HS-5 (cell line): ENCODE measurements around the gene XK.

Experiments used
- DNase-seq: peaks from one replicate; pipeline ENCODE4 v3.0.0-alpha.2; 2012; ENCODE audit warnings: low read depth

Gene XK

GRCh38 chrX:37679888-37680287 lies 5.7 kb upstream of the XK start:
- DNase-seq = no peak

- no peak for DNase-seq
Measured at GRCh38 chrX:37684426-37684825, 1.2 kb upstream of the XK start.

GRCh38 chrX:37684973-37685372 lies 618 bp upstream of the XK start:
- no peak for DNase-seq

- DNase-seq = no peak
Measured at GRCh38 chrX:37686369-37686995, 891 bp downstream of the XK start.

GRCh38 chrX:37686996-37687395 lies 1.4 kb downstream of the XK start:
- DNase-seq = no peak

- DNase-seq = no peak
Measured at GRCh38 chrX:37690119-37690518, 4.5 kb downstream of the XK start.

GRCh38 chrX:37692918-37693317 lies 7.3 kb downstream of the XK start:
- no peak for DNase-seq

- DNase-seq = no peak
Measured at GRCh38 chrX:37697169-37697760, 11.7 kb downstream of the XK start.

GRCh38 chrX:37701588-37701987 lies 16.0 kb downstream of the XK start:
- no peak for DNase-seq

GRCh38 chrX:37711991-37712390 lies 26.4 kb downstream of the XK start:
- DNase-seq = no peak

- DNase-seq = no peak
Measured at GRCh38 chrX:37712458-37712857, 26.9 kb downstream of the XK start.

GRCh38 chrX:37714479-37714878 lies 28.9 kb downstream of the XK start:
- DNase-seq = no peak

GRCh38 chrX:37716602-37717001 lies 31.0 kb downstream of the XK start:
- DNase-seq = no peak

- no peak for DNase-seq
Measured at GRCh38 chrX:37717708-37718107, 32.1 kb downstream of the XK start.

- no peak for DNase-seq
Measured at GRCh38 chrX:37722595-37722994, 37.0 kb downstream of the XK start.

GRCh38 chrX:37726346-37726745 lies 40.8 kb downstream of the XK start:
- no peak for DNase-seq

- peak; percentile 15 for DNase-seq
Measured at GRCh38 chrX:37745354-37745753, 59.8 kb downstream of the XK start.

GRCh38 chrX:37745835-37746217 lies 60.2 kb downstream of the XK start:
- no peak for DNase-seq

- no peak for DNase-seq
Measured at GRCh38 chrX:37746218-37746941, 60.8 kb downstream of the XK start.

- DNase-seq = no peak
Measured at GRCh38 chrX:37746951-37747350, 61.4 kb downstream of the XK start.

GRCh38 chrX:37752281-37752680 lies 66.7 kb downstream of the XK start:
- no peak for DNase-seq

- DNase-seq = no peak
Measured at GRCh38 chrX:37752936-37753335, 67.3 kb downstream of the XK start.

GRCh38 chrX:37753384-37753783 lies 67.8 kb downstream of the XK start:
- no peak for DNase-seq

GRCh38 chrX:37754516-37754915 lies 68.9 kb downstream of the XK start:
- DNase-seq = no peak
